Measurements from ENCODE around the gene TNFRSF21. TPM values are rescaled to one million over a fixed set of nuclear protein-coding genes. Genes with fewer than 3 reads are reported as not detected.

Gene TNFRSF21
- total RNA-seq, 2 donors from 2014 or later: 7.3 to 15.3 TPM

DNA sequence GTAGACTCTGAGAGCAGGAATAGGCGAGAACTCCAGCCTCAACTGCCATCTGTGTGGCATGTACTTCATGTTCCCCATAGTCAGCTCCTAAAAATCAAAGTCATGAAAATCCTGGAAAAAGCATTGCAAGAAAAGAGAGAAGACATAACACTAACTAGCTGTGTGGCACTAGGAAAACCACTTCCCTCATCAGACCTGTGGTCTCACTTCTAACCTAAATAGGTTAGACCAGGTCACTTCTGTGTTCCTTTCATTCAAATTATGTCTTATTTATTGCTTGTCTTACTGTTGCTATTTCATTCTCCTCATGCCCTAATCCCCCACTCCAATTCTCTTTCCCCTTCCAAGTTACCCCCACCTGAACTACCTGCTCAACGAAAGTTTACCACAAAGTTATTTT, 70.2 kb downstream of the TNFRSF21 start:
- no peaks in the 10 kb centered on the region for H3K27me3 ChIP-seq (replicated peaks; ENCODE audit: insufficient read depth)
- H3K4me1 ChIP-seq (ENCODE audit: control insufficient read depth in 1 of 2, low read depth in 2 of 2): no peaks in the 10 kb centered on the region
- TF ChIP-seq, protein P1, sequence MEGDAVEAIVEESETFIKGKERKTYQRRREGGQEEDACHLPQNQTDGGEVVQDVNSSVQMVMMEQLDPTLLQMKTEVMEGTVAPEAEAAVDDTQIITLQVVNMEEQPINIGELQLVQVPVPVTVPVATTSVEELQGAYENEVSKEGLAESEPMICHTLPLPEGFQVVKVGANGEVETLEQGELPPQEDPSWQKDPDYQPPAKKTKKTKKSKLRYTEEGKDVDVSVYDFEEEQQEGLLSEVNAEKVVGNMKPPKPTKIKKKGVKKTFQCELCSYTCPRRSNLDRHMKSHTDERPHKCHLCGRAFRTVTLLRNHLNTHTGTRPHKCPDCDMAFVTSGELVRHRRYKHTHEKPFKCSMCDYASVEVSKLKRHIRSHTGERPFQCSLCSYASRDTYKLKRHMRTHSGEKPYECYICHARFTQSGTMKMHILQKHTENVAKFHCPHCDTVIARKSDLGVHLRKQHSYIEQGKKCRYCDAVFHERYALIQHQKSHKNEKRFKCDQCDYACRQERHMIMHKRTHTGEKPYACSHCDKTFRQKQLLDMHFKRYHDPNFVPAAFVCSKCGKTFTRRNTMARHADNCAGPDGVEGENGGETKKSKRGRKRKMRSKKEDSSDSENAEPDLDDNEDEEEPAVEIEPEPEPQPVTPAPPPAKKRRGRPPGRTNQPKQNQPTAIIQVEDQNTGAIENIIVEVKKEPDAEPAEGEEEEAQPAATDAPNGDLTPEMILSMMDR (IDR thresholded peaks at IDR 0.05): no peak
- no peaks in the 10 kb centered on the region for H3K36me3 ChIP-seq
- H3K4me3 ChIP-seq: no peak overlapping the region
- H3K9me3 ChIP-seq: no peaks in the 10 kb centered on the region
- DNase-seq (ENCODE audit: low spot score): no peak
- ATAC-seq (ENCODE audit: insufficient number of reproducible peaks, low FRiP score, low read depth): no peak
- no peak overlapping the region for H3K27ac ChIP-seq

DNA sequence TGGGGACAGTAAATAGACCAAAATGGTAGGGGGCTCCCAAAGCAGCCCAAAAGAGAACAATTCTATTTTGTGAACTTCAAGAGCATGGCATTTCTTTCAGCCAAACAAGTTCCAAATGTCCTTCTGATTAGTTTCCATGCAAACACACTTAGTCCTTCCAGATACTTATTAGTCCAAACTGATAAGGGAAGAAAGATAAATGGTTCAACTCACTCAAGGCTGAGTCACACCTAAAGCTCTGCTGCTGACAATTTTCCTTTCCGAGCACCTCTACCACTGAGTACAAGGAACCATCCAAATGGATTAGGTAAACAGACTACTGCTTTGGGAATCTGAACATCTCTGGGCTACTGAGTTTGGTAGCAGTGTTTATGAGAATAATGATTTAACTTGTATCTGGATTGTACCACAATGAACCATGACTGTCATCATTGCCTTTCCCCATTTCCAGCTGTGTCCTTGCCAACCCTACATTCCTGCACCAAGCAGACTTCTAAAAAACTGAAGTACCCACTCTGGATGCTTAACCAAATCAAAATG, 71.2 kb downstream of the TNFRSF21 start:
- no peak for ATAC-seq (ENCODE audit: insufficient number of reproducible peaks, low FRiP score, low read depth)

GRCh38 chr6:47237196-47237595, 72.5 kb downstream of the TNFRSF21 start:
- H3K36me3 ChIP-seq: no peaks in the 10 kb centered on the region
- H3K9me3 ChIP-seq: no peaks in the 10 kb centered on the region
- ATAC-seq (ENCODE audit: insufficient number of reproducible peaks, low FRiP score, low read depth): no peak
- TF ChIP-seq, protein P1 (IDR thresholded peaks at IDR 0.05): no peak
- H3K27me3 ChIP-seq (replicated peaks; ENCODE audit: insufficient read depth): no peaks in the 10 kb centered on the region
- no peaks in the 10 kb centered on the region for H3K4me1 ChIP-seq (ENCODE audit: control insufficient read depth in 1 of 2, low read depth in 2 of 2)
- no peak overlapping the region for H3K4me3 ChIP-seq
- no peak for DNase-seq (ENCODE audit: low spot score)
- H3K27ac ChIP-seq: no peak overlapping the region

More for the DNA sequence above, 71.2 kb downstream of the TNFRSF21 start:
- no peaks in the 10 kb centered on the region for H3K27me3 ChIP-seq (replicated peaks; ENCODE audit: insufficient read depth)
- no peaks in the 10 kb centered on the region for H3K9me3 ChIP-seq
- no peak for DNase-seq (ENCODE audit: low spot score)
- TF ChIP-seq, protein P1 (IDR thresholded peaks at IDR 0.05): no peak
- no peaks in the 10 kb centered on the region for H3K36me3 ChIP-seq
- no peaks in the 10 kb centered on the region for H3K4me1 ChIP-seq (ENCODE audit: control insufficient read depth in 1 of 2, low read depth in 2 of 2)
- H3K27ac ChIP-seq: no peak overlapping the region
- no peak overlapping the region for H3K4me3 ChIP-seq

GRCh38 chr6:47235964-47236760, 73.5 kb downstream of the TNFRSF21 start:
- Histone ChIP-seq H3K27ac (no peak overlapping the region), H3K36me3 (no peaks in the 10 kb centered on the region), H3K27me3 (replicated peaks; ENCODE audit: insufficient read depth) (no peaks in the 10 kb centered on the region), H3K4me3 (no peak overlapping the region), H3K9me3 (no peaks in the 10 kb centered on the region), H3K4me1 (ENCODE audit: control insufficient read depth in 1 of 2, low read depth in 2 of 2) (no peaks in the 10 kb centered on the region)
- TF ChIP-seq, protein P1 (IDR thresholded peaks at IDR 0.05): no peak
- DNase-seq (ENCODE audit: low spot score) (no peak), ATAC-seq (ENCODE audit: insufficient number of reproducible peaks, low FRiP score, low read depth) (no peak)

GRCh38 chr6:47235421-47235820, 74.3 kb downstream of the TNFRSF21 start:
- no peak overlapping the region for H3K4me3 ChIP-seq
- TF ChIP-seq, protein P1 (IDR thresholded peaks at IDR 0.05): no peak
- DNase-seq (ENCODE audit: low spot score) (no peak), ATAC-seq (ENCODE audit: insufficient number of reproducible peaks, low FRiP score, low read depth) (no peak)
- H3K27ac ChIP-seq: no peak overlapping the region
- H3K9me3 ChIP-seq: no peaks in the 10 kb centered on the region
- no peaks in the 10 kb centered on the region for H3K27me3 ChIP-seq (replicated peaks; ENCODE audit: insufficient read depth)
- H3K36me3 ChIP-seq: no peaks in the 10 kb centered on the region
- H3K4me1 ChIP-seq (ENCODE audit: control insufficient read depth in 1 of 2, low read depth in 2 of 2): no peaks in the 10 kb centered on the region

All from thoracic aorta (tissue), 2 donors.